Left renal pelvis (tissue), 4 donors: ENCODE data around the gene SLC27A1. TPM values are rescaled to one million over a fixed set of nuclear protein-coding genes. Genes with fewer than 3 reads are reported as not detected.
"Not testable (repeated sequence)": the region's sequence is repeated elsewhere in the genome, so short reads cannot be mapped to it uniquely, and the experiment has no call there.

Source experiments
- DNase-seq, 4 donors: peaks; one replicate each; pipeline ENCODE4 v3.0.0-alpha.2; 2013; ENCODE audit warnings: low read depth in 4 of 4, low spot score in 3 of 4
- polyA plus RNA-seq, 4 donors: library from polyadenylated mRNA; unstranded; fragments of 120-200 nt; gene quantifications; one replicate each; pipeline ENCODE4 v1.2.1, GENCODE V29; 2013; ENCODE audit not compliant: insufficient read length in 4 of 4

SLC27A1 gene
- polyA plus RNA-seq, 4 donors = 11.0 to 22.6 (median 14.5) TPM

DNA sequence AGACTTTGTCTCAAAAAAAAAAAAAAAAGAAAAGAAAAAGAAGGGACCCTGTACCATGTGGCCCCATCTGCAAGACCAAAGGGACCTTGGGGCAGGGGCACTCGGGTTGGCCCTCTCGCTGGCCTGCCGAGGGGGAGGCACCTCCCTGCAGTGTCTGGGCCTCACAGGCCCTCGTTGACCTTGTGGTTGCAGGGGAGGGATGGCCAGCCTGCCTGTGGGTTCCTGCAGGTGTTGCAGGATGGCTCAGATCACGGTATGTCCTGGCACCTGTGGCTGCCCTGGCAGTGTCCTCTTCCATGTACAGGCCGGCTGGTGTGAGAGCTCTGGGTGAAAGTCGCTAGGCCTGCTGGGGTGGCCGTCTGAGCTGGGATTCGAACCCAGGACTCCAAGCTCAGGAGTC, 36.4 kb downstream of the SLC27A1 start:
- no peak for DNase-seq

DNA sequence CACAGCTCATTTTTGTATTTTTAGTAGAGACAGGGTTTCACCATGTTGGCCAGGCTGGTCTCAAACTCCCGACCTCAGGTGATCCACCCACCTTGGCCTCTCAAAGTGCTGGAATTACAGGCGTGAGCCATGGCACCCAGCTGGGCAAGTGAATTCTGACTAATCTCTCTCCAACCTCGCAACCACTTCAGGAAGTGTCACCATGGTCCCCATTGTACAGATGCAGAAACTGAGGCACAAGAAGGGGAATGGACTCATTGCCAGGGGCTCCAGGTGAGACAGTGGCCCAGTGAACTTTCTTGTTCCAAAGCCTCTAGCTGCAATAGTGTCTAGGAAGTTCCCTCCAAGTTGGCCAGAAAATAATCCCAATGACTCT, 38.2 kb downstream of the SLC27A1 start:
- DNase-seq = not testable (repeated sequence)

DNA sequence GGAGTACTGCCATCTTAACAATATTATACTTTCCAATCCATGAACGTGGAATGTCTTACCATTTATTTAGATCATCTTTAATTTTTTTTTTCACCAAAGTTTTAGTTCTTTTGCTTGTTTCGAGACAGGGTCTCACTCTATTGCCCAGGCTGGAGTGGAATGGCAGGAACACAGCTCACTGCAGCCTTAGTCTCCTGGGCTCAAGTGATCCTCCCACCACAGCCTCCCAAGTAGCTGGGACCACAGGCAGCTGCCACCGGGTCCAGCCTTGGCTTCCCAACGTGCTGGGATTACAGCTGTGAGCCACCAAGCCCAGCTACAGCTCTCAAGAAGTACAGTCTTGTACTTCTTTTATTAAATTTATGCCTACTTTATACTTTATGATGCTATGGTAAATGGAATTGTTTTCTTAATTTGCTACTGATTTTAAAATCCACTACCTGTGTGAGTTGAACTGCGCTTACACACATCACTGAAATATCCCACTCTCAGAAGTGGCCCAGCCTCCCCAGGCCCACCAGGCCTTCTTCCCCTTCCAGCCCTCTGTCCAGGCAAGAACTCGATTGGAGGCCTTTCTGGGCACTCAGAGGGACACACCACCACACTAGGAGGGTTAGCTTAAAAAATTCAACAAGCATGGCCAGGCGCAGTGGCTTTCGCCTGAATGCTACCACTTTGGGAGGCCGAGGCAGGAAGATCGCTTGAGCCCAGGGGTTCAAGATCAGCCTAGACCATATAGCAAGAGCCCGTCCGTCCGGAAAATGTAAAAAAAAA, 40.1 kb downstream of the SLC27A1 start:
- DNase-seq = no peak

DNA sequence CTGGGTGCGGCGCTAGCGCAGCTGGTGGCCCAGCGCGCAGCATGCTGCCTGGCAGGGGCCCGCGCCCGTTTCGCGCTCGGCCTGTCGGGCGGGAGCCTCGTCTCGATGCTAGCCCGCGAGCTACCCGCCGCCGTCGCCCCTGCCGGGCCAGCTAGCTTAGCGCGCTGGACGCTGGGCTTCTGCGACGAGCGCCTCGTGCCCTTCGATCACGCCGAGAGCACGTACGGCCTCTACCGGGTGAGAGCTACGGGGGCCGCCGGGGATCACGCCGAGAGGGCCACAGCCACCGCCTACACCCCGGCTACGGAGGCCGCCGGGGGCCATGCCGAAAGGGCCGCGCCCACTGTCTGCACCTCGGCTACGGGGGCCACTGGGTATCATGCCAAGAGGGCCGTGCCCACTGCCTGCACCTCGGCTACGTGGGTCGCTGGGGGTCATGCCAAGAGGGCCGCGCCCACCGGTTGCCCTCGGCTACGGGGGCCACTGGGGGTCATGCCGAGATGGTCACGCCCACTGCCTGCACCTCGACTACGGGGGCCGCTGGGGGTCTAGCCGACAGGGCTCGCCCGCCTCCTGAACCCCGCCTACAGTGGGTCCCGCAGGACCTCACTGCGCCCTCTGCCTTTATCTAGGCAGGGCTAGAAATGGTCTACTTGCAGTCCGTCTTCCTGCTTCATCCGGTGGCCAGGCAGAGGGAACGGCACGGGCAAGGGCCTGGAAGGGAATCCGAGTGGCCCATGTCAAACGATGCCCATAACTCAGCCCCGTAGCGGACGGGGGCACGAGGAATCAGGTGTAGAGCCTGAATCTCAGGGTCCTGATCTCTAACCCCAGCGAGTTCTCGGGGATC, 41.6 kb downstream of the SLC27A1 start:
- peak; percentile 55 to 71 (median 64) for DNase-seq

DNA sequence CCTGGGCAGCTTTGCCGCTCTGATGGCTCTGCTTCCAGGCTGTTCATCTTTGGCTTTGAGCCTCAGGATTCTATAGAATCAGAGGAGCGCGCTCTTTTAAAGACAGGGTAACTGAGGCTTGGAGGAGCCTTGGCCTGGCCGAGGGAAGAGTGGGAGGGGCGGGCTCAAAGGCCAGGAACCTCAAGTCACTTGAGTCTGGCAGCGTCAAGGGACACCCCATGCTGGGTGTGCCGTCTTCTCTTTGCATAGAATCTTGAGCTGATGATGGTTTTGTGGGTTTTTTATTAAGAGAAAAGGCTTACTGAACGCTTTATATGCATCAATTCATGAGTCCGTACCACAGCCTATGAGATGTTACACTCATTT, 42.2 kb downstream of the SLC27A1 start:
- DNase-seq = no peak

DNA sequence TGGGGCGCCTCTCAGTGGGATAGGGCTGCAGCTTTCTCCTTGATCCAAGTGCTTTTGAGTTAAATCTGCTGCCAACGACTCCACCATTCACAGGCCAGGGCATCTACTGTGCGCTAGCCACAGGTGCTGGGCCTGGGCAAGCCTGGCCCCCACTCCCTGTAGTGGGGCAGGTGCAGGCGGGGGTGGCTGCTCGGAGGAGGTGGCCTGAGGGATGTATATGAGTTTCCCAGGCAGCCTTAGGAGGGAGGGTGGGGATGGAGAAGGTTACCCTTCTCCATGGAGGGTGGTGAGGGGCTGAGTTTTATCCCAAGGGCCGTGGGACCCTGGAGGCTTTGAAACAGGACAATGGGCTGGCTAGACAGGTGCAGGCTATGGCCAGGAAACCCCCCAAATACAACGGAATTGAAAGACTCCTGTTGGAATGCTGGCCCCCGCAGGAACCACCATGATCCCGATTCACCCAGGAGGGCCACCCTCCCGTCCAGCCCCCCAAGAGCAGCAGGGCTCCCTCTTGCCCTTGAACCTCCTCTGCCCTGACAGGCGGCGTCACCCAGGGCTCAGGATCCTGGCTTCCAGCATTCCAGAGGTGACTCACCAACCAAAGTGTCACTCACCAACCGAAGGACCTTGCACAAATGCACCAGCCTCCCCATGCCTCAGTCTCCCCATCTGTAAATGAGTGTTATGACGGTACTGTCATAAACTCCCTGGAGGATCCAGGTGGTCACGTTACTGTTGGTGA, 45.3 kb downstream of the SLC27A1 start:
- no peak for DNase-seq

DNA sequence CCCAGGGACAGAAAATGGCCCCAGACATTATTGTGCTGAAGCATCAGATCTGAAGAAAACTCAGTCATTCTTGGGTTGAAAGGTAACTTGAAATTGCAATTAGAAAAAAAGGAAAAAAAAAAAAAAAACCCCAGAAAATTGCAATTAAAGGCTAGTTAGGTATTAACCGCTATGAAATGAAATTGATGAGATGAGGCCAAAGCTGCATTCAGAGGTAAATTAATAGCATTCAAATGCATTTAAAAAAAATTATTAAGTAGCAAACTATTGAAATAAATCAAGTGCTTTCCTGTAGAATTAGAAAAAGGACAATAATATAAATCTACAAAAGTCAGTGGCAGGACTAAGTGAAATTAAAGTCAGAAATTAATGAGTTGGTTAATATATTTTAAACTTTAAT, 47.6 kb downstream of the SLC27A1 start:
- DNase-seq = no peak

DNA sequence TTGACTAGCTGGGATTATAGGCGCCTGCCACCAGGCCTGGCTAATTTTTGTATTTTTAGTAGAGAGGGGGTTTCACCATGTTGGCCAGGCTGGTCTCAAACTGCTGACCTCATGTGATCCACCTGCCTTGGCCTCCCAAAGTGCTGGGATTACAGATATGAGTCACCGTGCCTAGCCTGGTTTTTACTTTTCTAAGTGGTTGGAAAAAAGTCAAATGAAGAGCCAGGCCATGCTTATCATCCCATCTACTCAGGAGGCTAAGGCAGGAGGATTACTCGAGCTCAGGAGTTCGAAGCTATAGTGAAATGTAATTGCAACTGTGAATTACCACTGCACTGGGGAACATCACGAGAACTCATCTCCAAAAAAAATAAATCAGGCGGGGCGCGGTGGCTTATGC, 48.3 kb downstream of the SLC27A1 start:
- DNase-seq = not testable (repeated sequence)

DNA sequence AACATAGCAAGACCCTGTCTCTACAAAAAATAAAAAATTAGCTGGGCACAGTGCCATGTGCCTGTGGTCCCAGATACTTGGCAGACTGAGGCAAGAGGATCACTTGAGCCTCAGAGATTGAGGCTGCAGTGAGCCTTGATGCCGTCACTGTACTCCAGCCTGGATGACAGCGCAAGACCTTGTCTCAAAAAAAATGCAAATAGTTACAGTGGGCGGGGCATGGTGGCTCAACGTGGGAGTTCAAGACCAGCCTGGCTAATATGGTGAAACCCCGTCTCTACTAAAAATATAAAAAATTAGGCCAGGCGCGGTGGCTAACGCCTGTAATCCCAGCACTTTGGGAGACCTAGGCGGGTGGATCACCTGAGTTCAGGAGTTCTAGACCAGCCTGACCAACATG, 49.6 kb downstream of the SLC27A1 start:
- DNase-seq = no peak

DNA sequence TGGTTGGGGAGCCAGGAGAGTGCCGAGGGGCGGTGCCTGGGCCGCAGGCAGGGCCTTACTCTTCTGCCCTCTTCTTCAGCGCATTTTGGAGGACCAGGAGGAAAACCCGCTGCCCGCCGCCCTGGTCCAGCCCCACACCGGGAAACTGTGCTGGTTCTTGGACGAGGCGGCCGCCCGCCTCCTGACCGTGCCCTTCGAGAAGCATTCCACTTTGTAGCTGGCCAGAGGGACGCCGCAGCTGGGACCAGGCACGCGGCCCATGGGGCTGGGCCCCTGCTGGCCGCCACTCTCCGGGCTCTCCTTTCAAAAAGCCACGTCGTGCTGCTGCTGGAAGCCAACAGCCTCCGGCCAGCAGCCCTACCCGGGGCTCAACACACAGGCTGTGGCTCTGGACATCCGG, 50.5 kb downstream of the SLC27A1 start:
- DNase-seq = no peak

DNA sequence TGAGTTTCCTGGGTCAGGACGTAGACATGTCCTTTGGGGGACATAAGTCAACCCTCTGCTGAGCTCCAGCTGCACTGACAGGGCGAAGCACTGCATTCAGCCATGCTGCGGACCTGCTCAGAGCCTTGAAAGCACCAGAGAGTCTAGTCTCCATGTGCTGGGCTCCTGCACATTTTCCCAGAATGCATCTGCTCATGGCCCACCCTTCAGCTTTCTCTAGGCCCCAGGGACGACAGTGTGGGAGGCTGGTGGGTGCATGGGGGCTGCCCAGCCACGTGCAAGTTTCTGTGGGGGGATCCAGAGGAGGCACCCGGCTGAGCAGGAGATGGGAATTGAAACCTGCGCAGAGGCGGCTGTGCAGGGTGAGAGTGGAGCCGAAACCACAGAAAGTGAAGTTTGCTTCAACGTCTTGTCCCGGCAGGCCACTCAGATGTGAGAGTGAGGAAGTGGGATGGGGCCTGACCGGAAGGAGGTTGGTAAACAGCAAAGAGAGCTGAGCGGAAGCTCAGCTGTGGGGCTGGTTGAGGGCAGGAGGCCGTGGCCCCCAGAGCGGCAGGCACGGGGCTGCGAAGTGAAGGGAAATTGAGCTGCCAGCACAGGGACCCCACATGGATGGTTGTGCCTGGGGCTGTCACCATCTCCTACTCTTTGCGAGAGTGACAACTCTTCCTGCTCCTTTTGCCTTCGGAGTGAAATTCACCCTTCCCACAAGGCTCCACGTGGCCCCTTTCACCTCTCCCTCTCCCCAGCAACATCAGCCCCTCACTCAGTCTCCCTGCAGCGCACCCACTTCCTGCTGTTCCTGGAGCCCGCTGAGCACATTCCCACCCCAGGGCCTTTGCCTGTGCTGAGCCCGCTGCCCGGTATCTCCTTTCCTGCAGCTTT, 52.9 kb downstream of the SLC27A1 start:
- no peak for DNase-seq

DNA sequence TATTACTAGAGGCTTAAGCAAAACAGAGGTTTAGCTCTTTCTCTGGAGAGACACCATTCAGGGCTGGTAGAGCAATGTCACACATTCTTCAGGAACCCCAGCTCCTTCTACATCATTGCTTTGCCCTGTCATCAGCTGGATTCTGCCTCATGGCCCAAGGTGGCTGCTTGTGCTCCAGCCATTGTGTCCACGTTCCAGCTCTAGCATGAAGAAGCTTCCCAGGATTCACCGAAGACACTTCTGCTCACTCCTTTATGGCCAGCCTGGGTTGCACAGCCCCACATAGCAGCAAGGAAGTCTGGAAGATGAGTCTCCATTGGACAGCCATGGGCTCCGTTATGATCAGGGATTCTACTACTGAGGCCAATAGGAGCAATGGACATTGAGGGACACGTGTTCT, 54.3 kb downstream of the SLC27A1 start:
- no peak for DNase-seq

DNA sequence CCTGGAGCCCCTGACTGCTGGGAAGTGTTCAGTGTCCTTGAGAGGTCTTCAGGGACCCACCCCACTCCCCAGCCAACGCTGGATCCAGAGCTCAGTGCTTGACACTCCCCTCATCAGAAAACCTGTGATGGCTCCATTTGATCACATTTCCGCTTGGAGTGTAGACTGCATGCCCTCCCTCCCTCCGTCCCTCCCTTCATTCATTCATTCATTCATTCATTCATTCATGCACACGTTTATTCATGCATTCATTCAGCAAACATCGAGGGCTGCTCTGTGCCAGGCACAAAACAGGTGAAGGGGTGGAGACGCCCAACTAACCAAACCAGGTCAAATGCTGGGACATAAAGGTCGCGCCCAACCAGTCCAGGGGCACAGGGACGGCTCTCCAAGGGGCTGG, 54.8 kb downstream of the SLC27A1 start:
- no peak for DNase-seq

DNA sequence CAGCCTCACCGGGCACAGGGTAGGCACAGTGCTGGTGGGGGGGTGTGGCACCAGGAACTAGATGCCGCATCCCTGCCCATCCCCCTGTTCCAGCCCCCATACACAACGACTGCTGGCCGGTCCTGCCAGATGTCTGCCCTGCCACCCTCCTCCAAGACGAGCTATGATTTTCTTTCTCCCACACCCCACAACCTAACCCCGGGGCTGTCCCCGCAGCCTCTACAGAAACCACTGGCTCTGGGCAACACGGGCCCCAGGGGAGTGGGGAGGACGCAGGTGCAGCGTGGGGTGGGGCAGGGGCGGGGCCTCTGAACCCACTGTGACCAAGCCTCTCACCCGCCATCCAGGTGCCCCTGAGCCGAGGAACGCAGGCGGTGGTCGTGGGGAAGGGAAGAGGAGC, 56.6 kb downstream of the SLC27A1 start:
- DNase-seq = no peak

DNA sequence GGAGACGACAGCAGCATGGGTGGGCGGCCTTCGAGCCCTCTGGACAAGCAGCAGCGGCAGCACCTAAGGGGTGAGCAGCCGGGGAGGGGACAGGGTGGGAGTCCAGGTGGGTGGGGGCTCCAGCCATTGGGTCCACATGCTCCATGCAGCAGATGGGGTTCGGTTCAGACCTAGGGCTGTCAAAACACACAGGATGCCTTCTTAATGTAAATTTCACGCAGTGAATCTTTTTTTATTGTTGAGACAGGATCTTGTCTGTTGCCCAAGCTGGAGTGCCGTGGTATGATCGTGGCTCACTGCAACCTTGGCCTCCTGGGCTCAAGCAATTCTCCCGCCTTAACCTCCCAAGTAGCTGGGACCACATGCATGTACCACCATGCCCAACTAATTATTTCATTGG, 57.0 kb downstream of the SLC27A1 start:
- no peak for DNase-seq

DNA sequence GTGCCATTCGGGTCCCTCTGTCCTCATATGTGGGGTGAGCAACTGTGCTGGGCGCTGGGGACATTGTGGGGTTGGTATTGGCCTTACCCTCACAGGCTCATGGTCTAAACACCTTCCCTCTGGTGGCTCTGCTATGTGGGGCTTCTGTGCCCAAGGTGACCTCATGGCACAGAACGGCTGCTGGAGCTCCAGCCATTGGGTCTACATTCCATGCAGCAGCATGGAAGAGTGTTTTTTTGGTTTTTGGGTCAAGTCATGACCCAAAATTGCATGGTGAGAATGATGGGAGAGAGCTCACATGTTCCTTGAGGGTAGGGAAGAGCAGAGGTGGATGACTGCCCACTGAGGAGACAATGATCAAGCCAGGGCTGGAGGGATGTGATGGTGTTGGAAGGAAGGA, 58.3 kb downstream of the SLC27A1 start:
- no peak for DNase-seq

DNA sequence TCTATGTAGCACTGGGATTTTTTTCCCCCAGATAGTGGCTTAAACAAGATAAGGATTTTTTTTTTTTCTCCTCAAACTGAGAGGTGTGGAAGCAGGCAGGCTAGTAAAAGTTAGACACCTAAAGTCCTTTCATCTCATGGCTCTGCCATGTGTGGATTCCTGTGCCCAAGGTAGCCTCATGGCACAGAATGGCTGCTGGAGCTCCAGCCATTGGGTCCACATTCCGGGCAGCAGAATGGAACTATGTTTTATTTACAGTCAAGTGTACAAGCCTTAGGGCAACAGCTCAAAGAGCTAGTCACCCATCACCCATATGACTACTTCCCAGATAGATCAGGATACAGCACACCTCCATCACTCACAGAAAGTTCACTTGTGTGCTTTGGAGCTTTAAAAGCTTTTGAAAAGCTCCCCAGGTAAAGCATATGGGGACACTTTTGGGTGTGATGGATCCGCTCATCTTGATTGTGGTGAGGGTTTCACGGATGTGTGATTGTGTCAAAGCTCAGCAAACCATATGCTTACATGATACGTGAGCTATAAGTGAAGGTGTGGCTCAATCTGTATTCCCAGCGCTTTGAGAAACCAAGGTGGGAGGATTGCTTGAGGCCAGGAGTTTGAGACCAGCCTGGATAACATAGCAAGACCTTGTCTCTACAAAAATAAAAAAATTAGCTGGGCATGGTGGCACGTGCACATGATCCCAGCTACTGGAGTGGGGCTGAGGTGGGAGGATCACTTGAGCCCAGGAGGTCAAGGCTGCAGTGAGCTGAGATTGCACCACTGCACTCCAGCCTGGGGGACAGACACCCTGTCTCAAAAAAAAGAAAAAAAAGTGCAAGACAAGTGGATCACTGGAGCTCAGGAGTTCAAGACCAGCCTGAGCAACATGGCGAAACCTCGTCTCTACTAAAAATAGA, 59.2 kb downstream of the SLC27A1 start:
- no peak for DNase-seq

DNA sequence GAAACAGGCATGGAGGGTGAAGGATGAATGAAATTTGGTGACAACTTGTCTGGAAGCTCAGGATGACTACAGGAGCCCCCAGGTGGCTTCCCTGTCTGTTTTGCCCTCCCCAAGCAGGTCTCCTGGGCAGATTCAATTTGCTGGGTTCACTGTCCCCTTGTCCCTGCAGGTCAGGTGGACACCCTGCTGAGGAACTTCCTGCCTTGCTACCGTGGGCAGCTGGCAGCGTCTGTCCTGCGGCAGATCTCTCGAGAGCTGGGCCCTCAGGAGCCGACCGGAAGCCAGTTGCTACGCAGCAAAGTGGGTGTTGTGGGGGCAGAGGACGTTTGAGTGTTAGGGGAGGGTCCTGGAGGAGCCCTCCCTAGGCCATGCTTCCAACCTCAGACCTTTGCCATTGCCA, 60.3 kb downstream of the SLC27A1 start:
- no peak for DNase-seq

DNA sequence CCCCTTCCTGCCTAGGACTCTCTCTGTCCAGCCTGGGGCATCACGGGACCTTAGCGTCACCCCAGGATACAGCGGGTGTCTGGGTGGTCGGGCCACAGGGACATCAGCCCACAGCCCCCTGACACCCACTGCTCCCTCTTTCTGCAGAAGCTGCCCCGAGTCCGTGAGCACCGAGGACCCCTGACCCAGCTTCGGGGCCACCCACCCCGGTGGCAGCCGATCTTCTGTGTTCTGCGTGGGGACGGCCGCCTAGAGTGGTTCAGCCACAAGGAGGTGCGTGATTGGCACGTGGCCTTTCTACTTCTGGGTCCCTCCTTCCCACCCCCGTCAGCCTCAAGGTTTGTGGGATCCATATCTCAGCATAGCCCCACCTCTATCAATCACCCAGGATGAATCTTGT, 61.8 kb downstream of the SLC27A1 start:
- no peak for DNase-seq
